Bronchial epithelial cell (primary cell): ENCODE data around the gene PPP6R3. TPM values are rescaled to one million over a fixed set of nuclear protein-coding genes. Genes with fewer than 3 reads are reported as not detected.
A peak's percentile ranks its signal among the peaks of the same experiment; 100 is the strongest.

ENCODE experiments used
- DNase-seq: peaks from one replicate; pipeline ENCODE4 v3.0.0-alpha.2; 2010; ENCODE audit warnings: low read depth
- FAIRE-seq: peaks from 2 replicates; lab custom pipeline; 2011; peaks lifted over from hg19 to GRCh38; lab: Jason Lieb, UNC
- H3K27me3 ChIP-seq: 2 replicates; pipeline ENCODE4 v1.5.1; 2011; ENCODE audit warnings: low read length; ENCODE audit not compliant: control insufficient read depth, insufficient read depth
- H3K36me3 ChIP-seq: 2 replicates; pipeline ENCODE4 v1.5.1; 2011; ENCODE audit warnings: low read length; ENCODE audit not compliant: control insufficient read depth, insufficient read depth
- H3K4me3 ChIP-seq: 2 replicates; pipeline ENCODE4 v1.5.1; 2011; ENCODE audit warnings: mild to moderate bottlenecking, low read depth, low read length, control low read depth
- total RNA-seq: library from RNA; depleted of rRNA; stranded (reverse); fragments of >200 nt; gene quantifications from 2 replicates; pipeline ENCODE4 v1.2.1, GENCODE V29; 2014
- TF ChIP-seq, protein P1 (sequence below): IDR thresholded peaks from 2 replicates; pipeline ENCODE4 v1.5.1; 2011; ENCODE audit warnings: mild to moderate bottlenecking, moderate library complexity, low read length, control low read depth, inconsistent platforms; ENCODE audit not compliant: insufficient read depth, severe bottlenecking

Gene PPP6R3, protein sequence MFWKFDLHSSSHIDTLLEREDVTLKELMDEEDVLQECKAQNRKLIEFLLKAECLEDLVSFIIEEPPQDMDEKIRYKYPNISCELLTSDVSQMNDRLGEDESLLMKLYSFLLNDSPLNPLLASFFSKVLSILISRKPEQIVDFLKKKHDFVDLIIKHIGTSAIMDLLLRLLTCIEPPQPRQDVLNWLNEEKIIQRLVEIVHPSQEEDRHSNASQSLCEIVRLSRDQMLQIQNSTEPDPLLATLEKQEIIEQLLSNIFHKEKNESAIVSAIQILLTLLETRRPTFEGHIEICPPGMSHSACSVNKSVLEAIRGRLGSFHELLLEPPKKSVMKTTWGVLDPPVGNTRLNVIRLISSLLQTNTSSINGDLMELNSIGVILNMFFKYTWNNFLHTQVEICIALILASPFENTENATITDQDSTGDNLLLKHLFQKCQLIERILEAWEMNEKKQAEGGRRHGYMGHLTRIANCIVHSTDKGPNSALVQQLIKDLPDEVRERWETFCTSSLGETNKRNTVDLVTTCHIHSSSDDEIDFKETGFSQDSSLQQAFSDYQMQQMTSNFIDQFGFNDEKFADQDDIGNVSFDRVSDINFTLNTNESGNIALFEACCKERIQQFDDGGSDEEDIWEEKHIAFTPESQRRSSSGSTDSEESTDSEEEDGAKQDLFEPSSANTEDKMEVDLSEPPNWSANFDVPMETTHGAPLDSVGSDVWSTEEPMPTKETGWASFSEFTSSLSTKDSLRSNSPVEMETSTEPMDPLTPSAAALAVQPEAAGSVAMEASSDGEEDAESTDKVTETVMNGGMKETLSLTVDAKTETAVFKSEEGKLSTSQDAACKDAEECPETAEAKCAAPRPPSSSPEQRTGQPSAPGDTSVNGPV
- 93.5 and 139 TPM in 2 replicates for total RNA-seq

DNA sequence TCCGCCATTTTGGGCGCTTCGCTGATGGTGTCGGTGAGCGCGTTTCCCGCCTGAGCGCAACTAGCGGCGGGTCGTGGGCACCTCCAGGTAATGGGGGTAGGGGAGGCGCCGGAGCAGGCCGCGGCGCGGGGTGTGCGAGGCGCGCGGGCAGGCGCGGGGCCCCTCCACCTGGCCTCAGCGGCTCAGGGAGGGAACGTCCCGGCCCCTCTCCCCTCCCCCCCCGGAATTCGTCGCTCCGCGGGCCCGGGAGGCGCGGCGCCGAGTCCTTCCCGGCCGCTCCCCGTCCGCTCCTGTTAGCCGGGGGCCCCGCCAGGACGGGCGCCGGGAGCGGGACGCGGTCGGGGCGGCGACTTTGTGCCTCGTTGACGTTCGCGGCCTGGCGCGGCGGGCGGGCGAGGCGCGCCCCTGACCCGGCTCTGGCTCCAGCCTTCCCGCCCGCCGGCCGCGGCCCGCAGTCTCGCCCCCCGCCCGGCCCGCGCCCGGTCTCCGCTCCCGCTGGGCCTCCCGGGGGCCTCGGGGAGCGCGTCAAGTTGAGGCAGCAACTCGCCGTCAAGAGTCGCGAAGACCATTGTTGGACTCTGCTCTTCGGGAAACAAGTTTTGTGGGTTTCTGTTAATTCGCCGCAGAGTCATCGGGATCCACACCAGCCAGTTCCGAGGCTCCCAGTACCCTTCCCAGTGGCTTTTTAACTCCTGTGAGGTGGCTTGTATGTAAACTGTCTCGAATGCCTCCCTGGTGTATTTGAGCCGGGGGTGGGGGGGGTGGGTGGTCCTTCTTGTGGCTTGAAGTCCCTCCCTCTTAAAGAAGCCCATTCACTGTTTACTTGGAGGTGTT is at the start of gene PPP6R3:
Gene PPP6R3, plus strand, starts transcription at position 12 of the 834 bp plus-strand sequence. CDS start 76,913 bp downstream, outside the sequence.
- DNase-seq (peak; percentile 18), FAIRE-seq (no peak)
- TF ChIP-seq, protein P1, sequence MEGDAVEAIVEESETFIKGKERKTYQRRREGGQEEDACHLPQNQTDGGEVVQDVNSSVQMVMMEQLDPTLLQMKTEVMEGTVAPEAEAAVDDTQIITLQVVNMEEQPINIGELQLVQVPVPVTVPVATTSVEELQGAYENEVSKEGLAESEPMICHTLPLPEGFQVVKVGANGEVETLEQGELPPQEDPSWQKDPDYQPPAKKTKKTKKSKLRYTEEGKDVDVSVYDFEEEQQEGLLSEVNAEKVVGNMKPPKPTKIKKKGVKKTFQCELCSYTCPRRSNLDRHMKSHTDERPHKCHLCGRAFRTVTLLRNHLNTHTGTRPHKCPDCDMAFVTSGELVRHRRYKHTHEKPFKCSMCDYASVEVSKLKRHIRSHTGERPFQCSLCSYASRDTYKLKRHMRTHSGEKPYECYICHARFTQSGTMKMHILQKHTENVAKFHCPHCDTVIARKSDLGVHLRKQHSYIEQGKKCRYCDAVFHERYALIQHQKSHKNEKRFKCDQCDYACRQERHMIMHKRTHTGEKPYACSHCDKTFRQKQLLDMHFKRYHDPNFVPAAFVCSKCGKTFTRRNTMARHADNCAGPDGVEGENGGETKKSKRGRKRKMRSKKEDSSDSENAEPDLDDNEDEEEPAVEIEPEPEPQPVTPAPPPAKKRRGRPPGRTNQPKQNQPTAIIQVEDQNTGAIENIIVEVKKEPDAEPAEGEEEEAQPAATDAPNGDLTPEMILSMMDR, result no peak
- H3K27me3 ChIP-seq, result no peaks in the 10 kb centered on the region
- peak within 1 kb of the TSS; percentile 72 for H3K4me3 ChIP-seq
- peaks cover 2% of the 10 kb centered on the region for H3K36me3 ChIP-seq

DNA sequence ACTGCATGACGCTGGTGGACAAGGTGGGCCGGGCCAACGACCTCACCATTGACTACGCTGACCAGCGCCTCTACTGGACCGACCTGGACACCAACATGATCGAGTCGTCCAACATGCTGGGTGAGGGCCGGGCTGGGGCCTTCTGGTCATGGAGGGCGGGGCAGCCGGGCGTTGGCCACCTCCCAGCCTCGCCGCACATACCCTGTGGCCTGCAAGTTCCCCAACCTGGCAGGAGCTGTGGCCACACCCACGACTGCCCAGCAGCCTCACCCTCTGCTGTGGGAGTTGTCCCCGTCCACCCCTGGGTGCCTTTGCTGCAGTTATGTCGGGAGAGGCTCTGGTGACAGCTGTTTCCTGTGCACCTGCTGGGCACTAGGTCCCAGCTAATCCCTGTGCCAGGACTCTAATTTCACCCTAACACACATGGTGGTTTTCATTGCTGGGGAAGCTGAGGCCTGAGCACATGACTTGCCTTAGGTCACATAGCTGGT is 49.0 kb upstream of the PPP6R3 start:
- TF ChIP-seq, protein P1, result no peak
- no peak for FAIRE-seq

DNA sequence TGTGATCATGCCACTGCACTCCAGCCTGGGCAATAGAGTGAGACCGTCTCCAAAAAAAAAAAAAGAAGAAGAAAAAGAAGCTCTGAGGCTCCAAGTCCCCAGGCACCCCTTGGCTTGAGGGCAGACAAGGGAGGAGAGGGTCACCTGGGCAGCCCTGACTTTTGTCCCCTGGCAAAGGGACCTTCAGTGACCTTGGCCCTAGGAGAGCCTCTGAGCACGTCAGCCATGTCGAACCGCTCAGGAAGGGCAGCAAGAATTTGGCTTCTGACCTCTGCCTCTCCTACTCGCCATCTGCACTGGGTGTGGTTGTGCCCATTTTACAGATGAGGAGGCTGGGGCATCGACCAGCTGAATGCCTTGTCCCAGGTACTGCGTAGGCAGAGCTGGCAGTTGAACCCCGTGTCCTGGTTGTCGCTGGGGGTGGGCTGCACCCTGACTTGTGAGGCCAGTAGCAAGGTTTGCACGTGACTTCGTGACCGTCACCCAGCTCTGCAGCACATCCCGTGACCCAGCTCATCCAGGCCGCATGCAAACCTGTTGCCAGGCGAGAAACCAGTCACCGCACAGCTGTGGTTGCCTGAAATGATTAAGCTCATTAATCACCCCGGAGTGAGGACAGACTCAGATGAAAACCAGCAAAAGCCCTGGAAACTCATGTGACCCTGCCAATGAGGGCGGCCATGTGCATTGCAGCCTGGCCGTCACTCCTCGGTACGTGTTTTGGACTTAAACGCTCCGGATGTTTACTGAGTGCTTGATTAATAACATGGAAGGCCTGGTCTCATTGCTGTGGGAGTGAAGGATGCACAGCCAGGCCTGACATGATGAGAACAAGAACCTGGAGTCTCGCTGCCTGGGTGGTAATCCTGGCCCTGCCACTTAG is 47.7 kb upstream of the PPP6R3 start:
- H3K27me3 ChIP-seq, result no peaks in the 10 kb centered on the region
- TF ChIP-seq, protein P1, result no peak
- DNase-seq (no peak), FAIRE-seq (no peak)
- H3K4me3 ChIP-seq, result no peak overlapping the region
- peaks cover 23% of the 10 kb centered on the region for H3K36me3 ChIP-seq

More for the DNA sequence above, 49.0 kb upstream of the PPP6R3 start:
- Histone ChIP-seq H3K27me3 (no peaks in the 10 kb centered on the region), H3K36me3 (peaks cover 24% of the 10 kb centered on the region), H3K4me3 (no peak overlapping the region)
- no peak for DNase-seq

DNA sequence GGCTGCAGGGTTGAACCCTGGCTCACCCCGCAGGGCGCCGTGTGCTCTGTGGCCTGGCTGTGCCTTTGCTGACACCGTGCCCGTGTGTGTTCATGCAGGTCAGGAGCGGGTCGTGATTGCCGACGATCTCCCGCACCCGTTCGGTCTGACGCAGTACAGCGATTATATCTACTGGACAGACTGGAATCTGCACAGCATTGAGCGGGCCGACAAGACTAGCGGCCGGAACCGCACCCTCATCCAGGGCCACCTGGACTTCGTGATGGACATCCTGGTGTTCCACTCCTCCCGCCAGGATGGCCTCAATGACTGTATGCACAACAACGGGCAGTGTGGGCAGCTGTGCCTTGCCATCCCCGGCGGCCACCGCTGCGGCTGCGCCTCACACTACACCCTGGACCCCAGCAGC is 47.0 kb upstream of the PPP6R3 start:
- no peak overlapping the region for H3K4me3 ChIP-seq
- no peak for FAIRE-seq
- TF ChIP-seq, protein P1, result no peak
- H3K36me3 ChIP-seq, result peaks cover 23% of the 10 kb centered on the region
- H3K27me3 ChIP-seq, result no peaks in the 10 kb centered on the region
- DNase-seq, result no peak
